HepG2 (cell line): ENCODE results near the gene PKP1. TPM values are rescaled to one million over a fixed set of nuclear protein-coding genes. Genes with fewer than 3 reads are reported as not detected.
A peak's percentile ranks its signal among the peaks of the same experiment; 100 is the strongest.

ENCODE experiments used
- ATAC-seq: fragments of 200-7000 bp; cut with Tn5 transposase; 3 replicates; pipeline ENCODE4 v1.9.1; 2020; ENCODE audit warnings: mild to moderate bottlenecking, moderate library complexity
- BruUV-seq: library from RNA; stranded (reverse); fragments of 400-500 nt; replicated peaks from 2 replicates; lab custom pipeline; 2021; lab: Mats Ljungman, UMichigan
- CTCF ChIA-PET: fragments of 300-600 bp; formaldehyde crosslinking; extraction: SDS; loops from one replicate; lab custom pipeline; 2021; ENCODE audit warnings: low total read pairs, inconsistent platforms, low intra/inter-chr PET ratio; lab: Yijun Ruan, JAX
- POLR2A ChIA-PET: fragments of 350-600 bp; sonication (Branson Sonifier 250); formaldehyde crosslinking; loops from one replicate; lab custom pipeline; 2020; ENCODE audit warnings: antibody characterized with exemption, inconsistent platforms; lab: Yijun Ruan, JAX
- DNase-seq: peaks from one replicate; pipeline ENCODE4 v3.0.0-alpha.2; 2015; ENCODE audit warnings: low spot score
- FAIRE-seq: peaks from 3 replicates; lab custom pipeline; 2011; peaks lifted over from hg19 to GRCh38; lab: Jason Lieb, UNC
- H2AFZ ChIP-seq: one replicate; pipeline ENCODE4 v1.6.1; 2011; ENCODE audit warnings: low read length, inconsistent platforms
- H3K27ac ChIP-seq: fragments of 300-600 bp; 3 replicates; pipeline ENCODE4 v1.8.0; 2011; ENCODE audit warnings: mixed run types, mild to moderate bottlenecking, mixed read lengths, low read length, inconsistent platforms; ENCODE audit not compliant: insufficient read depth; ENCODE audit errors: extremely low read length
- H3K27me3 ChIP-seq, 2 experiments: fragments of 200-600 bp in 1 of 2; 2 replicates in 1 of 2; 3 replicates in 1 of 2; pipeline versions ENCODE4 v1.6.0 to v1.8.0; 2011; ENCODE audit warnings: low read length in 2 of 2, mild to moderate bottlenecking in 2 of 2, moderate library complexity in 2 of 2, inconsistent platforms in 1 of 2; ENCODE audit not compliant: insufficient read depth in 2 of 2, control insufficient read depth in 1 of 2
- H3K36me3 ChIP-seq, 2 experiments: fragments of 200-600 bp in 1 of 2; replicated peaks in 1 of 2; 2 replicates in 1 of 2; 3 replicates in 1 of 2; pipeline versions ENCODE4 v1.5.1 to v1.8.0; 2011; ENCODE audit warnings: low read length in 2 of 2, inconsistent platforms in 1 of 2; ENCODE audit not compliant: insufficient read depth in 2 of 2, control insufficient read depth in 1 of 2
- H3K4me1 ChIP-seq: 2 replicates; pipeline ENCODE4 v1.5.1; 2012; ENCODE audit warnings: low read length, inconsistent platforms; ENCODE audit not compliant: insufficient read depth
- H3K4me2 ChIP-seq: 2 replicates; pipeline ENCODE4 v1.6.0; 2011; ENCODE audit warnings: low read depth, low read length, inconsistent platforms
- H3K4me3 ChIP-seq, 3 experiments: fragments of 200-600 bp in 1 of 3; sonication (generic), shearing (Covaris generic) in 1 of 3; replicated peaks in 1 of 3; 2 replicates each; pipeline ENCODE4 v1.5.1; 2011 to 2016; ENCODE audit warnings: low read length in 3 of 3, inconsistent platforms in 2 of 3, low read depth in 2 of 3, mild to moderate bottlenecking in 2 of 3, control low read depth in 1 of 3, mixed read lengths in 1 of 3; ENCODE audit not compliant: insufficient read depth in 1 of 3
- H3K79me2 ChIP-seq: one replicate; pipeline ENCODE4 v1.6.1; 2011; ENCODE audit warnings: low read length, inconsistent platforms; ENCODE audit not compliant: insufficient read depth
- H3K9ac ChIP-seq: 2 replicates; pipeline ENCODE4 v1.6.0; 2011; ENCODE audit warnings: mild to moderate bottlenecking, low read depth, low read length, inconsistent platforms; ENCODE audit not compliant: insufficient read depth
- H3K9me3 ChIP-seq: 2 replicates; pipeline ENCODE4 v1.5.1; 2012; ENCODE audit warnings: mild to moderate bottlenecking, low read length
- H4K20me1 ChIP-seq: 2 replicates; pipeline ENCODE4 v1.6.0; 2011; ENCODE audit warnings: inconsistent platforms, mild to moderate bottlenecking, low read length, moderate library complexity; ENCODE audit not compliant: insufficient read depth
- ARID4A ChIP-seq: sonication (generic); formaldehyde crosslinking; IDR thresholded peaks from 2 replicates; pipeline ENCODE4 v1.5.0; 2020; ENCODE audit warnings: mild to moderate bottlenecking, missing genetic modification reagents, borderline replicate concordance
- CREBL2 ChIP-seq: sonication (generic); formaldehyde crosslinking; IDR thresholded peaks from 2 replicates; pipeline ENCODE4 v1.8.1; 2023; ENCODE audit warnings: missing genetic modification reagents, mild to moderate bottlenecking, borderline replicate concordance
- FOXP1 ChIP-seq, 2 experiments: fragments of 450-650 bp in 1 of 2; IDR thresholded peaks; 2 replicates each; pipeline ENCODE4 v1.6.1; 2017 to 2018; ENCODE audit warnings: antibody characterized with exemption in 1 of 2
- HOXA9 ChIP-seq: sonication (generic); formaldehyde crosslinking; IDR thresholded peaks from 2 replicates; pipeline ENCODE4 v1.8.1; 2022; ENCODE audit warnings: missing genetic modification reagents, mild to moderate bottlenecking, moderate library complexity, borderline replicate concordance
- NR2C2 ChIP-seq: sonication (generic); formaldehyde crosslinking; IDR thresholded peaks from 2 replicates; pipeline ENCODE4 v1.4.0; 2020; ENCODE audit warnings: missing genetic modification reagents, mild to moderate bottlenecking, moderate library complexity, borderline replicate concordance
- ONECUT2 ChIP-seq: sonication (generic); formaldehyde crosslinking; IDR thresholded peaks from 2 replicates; pipeline ENCODE4 v1.4.0; 2020; ENCODE audit warnings: missing genetic modification reagents
- POLR2AphosphoS5 ChIP-seq: IDR thresholded peaks from 2 replicates; pipeline ENCODE4 v1.6.1; 2012; ENCODE audit warnings: low read depth, low read length
- PPARG ChIP-seq: conservative IDR thresholded peaks from 2 replicates; pipeline ENCODE4 v1.6.1; 2016; ENCODE audit warnings: missing biosample characterization, missing genetic modification reagents
- SIN3A ChIP-seq: IDR thresholded peaks from 2 replicates; pipeline ENCODE4 v1.6.1; 2011; ENCODE audit warnings: low read depth, mild to moderate bottlenecking, control low read depth, low read length, borderline replicate concordance
- SP4 ChIP-seq: sonication (generic); formaldehyde crosslinking; IDR thresholded peaks from 2 replicates; pipeline ENCODE4 v1.8.1; 2023; ENCODE audit warnings: mild to moderate bottlenecking, missing genetic modification reagents
- ZBTB26 ChIP-seq: IDR thresholded peaks from 2 replicates; pipeline ENCODE4 v1.6.1; 2016; ENCODE audit warnings: missing compliant biosample characterization, missing genetic modification reagents, borderline replicate concordance
- ZBTB44 ChIP-seq: sonication (generic); formaldehyde crosslinking; IDR thresholded peaks from 2 replicates; pipeline ENCODE4 v1.4.0; 2020; ENCODE audit warnings: missing genetic modification reagents
- ZKSCAN8 ChIP-seq: IDR thresholded peaks from 2 replicates; pipeline ENCODE4 v1.6.1; 2016; ENCODE audit warnings: borderline replicate concordance, missing genetic modification reagents, missing compliant biosample characterization
- ZNF841 ChIP-seq: sonication (generic); formaldehyde crosslinking; IDR thresholded peaks from 2 replicates; pipeline ENCODE4 v1.8.1; 2023; ENCODE audit warnings: missing genetic modification reagents, borderline replicate concordance
- WGBS: methylation state at CpG from one replicate; pipeline ENCODE4 v1.1.6; 2017; ENCODE audit warnings: low lambda C conversion rate; 5-methylcytosine and 5-hydroxymethylcytosine counted together
- in situ Hi-C: cut with HindIII; loops from 2 replicates; pipeline ENCODE4 v1.10.0; 2017; ENCODE audit warnings: low pct_unique_long_range_greater_than_20kb; ENCODE audit not compliant: extremely low pct_ligation_motif_present
- intact Hi-C: fragments of 100-400 bp; cut with micrococcal nuclease; formaldehyde crosslinking; loops from one replicate; pipeline ENCODE4 v1.10.0; 2022; ENCODE audit not compliant: unreplicated experiment
- polyA plus RNA-seq, 8 experiments: library from polyadenylated mRNA; depleted of rRNA in 3 of 8; stranded (reverse) in 7 of 8; unstranded in 1 of 8; fragments of >200 nt; fragmentation: Illumina TruSeq in 4 of 8; extraction: Trizol in 4 of 8; gene quantifications; 2 replicates each; pipeline versions ENCODE4 v1.2.1 to v1.2.3, GENCODE V29; 2011 to 2016; ENCODE audit warnings: low read depth in 4 of 8, missing spikeins in 1 of 8, mixed read lengths in 1 of 8; ENCODE audit not compliant: insufficient read depth in 1 of 8
- total RNA-seq, 5 experiments: library from RNA; depleted of rRNA; stranded (reverse); fragments of >200 nt; fragmentation: Illumina TruSeq; extraction: Trizol; gene quantifications; 2 replicates each; pipeline ENCODE4 v1.2.3, GENCODE V29; 2016; ENCODE audit warnings: low read depth in 1 of 5

Gene PKP1
- total and polyA plus RNA-seq, 2 of the 13 experiments (the other 11 are each of a cell fraction or from before 2014, with no cell fraction given), result not detected

GRCh38 chr1:201309416-201309815 lies 26.1 kb downstream of the PKP1 start (continued):
- 0 out of 2 replicates have a peak, but pooled peaks have one; percentile 40 for TF ChIP-seq ZBTB26
- 0 out of 2 replicates have a peak, but pooled peaks have one; percentile 61 for TF ChIP-seq CREBL2 (CRISPR knock-in tag)
- TF ChIP-seq PPARG (CRISPR knock-in tag), result no peak
- TF ChIP-seq HOXA9, result no peak

- no peak overlapping the region for H3K4me2 ChIP-seq
- no peaks in the 10 kb centered on the region for H3K9me3 ChIP-seq
- no peaks in the 10 kb centered on the region for H3K36me3 ChIP-seq
- peaks cover 10% of the 10 kb centered on the region for H3K4me1 ChIP-seq
- POLR2A ChIA-PET, result no interaction called here
- CTCF ChIA-PET, result no interaction called here
- peaks cover 1 to 13% of the 10 kb centered on the region in 2 experiments; a peak in 2 of 5 replicates for H3K27me3 ChIP-seq
- in situ Hi-C loops (no loop called here), intact Hi-C loops (no loop called here)
- no peaks in the 10 kb centered on the region for H4K20me1 ChIP-seq
- FAIRE-seq (no peak), DNase-seq (no peak), ATAC-seq (no peak)
- BruUV-seq, result no TSS peak
- no CpG with 5 or more reads among the region's 7 CpGs for WGBS
- no peak overlapping the region for H3K4me3 ChIP-seq
- no peak overlapping the region for H3K27ac ChIP-seq
- H3K9ac ChIP-seq, result no peak overlapping the region
- no peak for TF ChIP-seq ZBTB44
- TF ChIP-seq NR2C2 (CRISPR knock-in tag), result no peak
- no peak for TF ChIP-seq SP4 (CRISPR knock-in tag)
- no peak for TF ChIP-seq ZNF841 (CRISPR knock-in tag)
- TF ChIP-seq ONECUT2, result no peak
- no peak for TF ChIP-seq ZKSCAN8 (CRISPR knock-in tag)
- TF ChIP-seq POLR2AphosphoS5, result no peak
- no peak for TF ChIP-seq SIN3A
- no peak for TF ChIP-seq FOXP1 (IDR thresholded peaks at IDR 0.05)
- TF ChIP-seq FOXP1 (CRISPR knock-in tag; IDR thresholded peaks at IDR 0.05), result no peak
- no peak for TF ChIP-seq ARID4A (CRISPR knock-in tag)
- no peaks in the 10 kb centered on the region for H3K79me2 ChIP-seq
- H2AFZ ChIP-seq, result no peak overlapping the region
Observed at GRCh38 chr1:201310251-201310985, 27.1 kb downstream of the PKP1 start.
